SU-DHL-6 (cell line): Measurements from ENCODE around the gene KIF20A.

Experiments
- H2AFZ ChIP-seq: fragments of 200-600 bp; sonication (generic); 2 replicates; pipeline ENCODE4 v1.6.1; 2014; ENCODE audit warnings: low read depth, mild to moderate bottlenecking, moderate library complexity, mixed read lengths, antibody characterized with exemption, low read length; ENCODE audit not compliant: severe bottlenecking
- H3F3A ChIP-seq: fragments of 200-600 bp; shearing (Covaris generic); 2 replicates; pipeline ENCODE4 v1.6.0; 2016; ENCODE audit warnings: antibody characterized with exemption, mild to moderate bottlenecking; ENCODE audit not compliant: insufficient read depth
- H3K27ac ChIP-seq: fragments of 200-600 bp; sonication (generic); 2 replicates; pipeline ENCODE4 v1.5.1; 2016; ENCODE audit warnings: low read depth, mild to moderate bottlenecking, low read length, moderate library complexity, mixed read lengths
- H3K27me3 ChIP-seq: fragments of 200-600 bp; sonication (generic), shearing (Covaris generic); 2 replicates; pipeline ENCODE4 v1.6.0; 2014; ENCODE audit warnings: mild to moderate bottlenecking, low read length
- H3K36me3 ChIP-seq: fragments of 200-600 bp; sonication (generic); 2 replicates; pipeline ENCODE4 v1.6.1; 2014; ENCODE audit warnings: mild to moderate bottlenecking, low read length, mixed read lengths
- H3K4me2 ChIP-seq: fragments of 300-600, 200-600 bp; shearing (Covaris generic), sonication (generic); 2 replicates; pipeline ENCODE4 v1.6.0; 2014; ENCODE audit warnings: low read length, low read depth, mild to moderate bottlenecking; ENCODE audit not compliant: poor library complexity, severe bottlenecking
- H3K4me3 ChIP-seq: fragments of 200-600 bp; sonication (generic); 2 replicates; pipeline ENCODE4 v1.5.1; 2014; ENCODE audit warnings: antibody characterized with exemption, low read length, mild to moderate bottlenecking, mixed read lengths; ENCODE audit not compliant: insufficient read depth, poor library complexity, severe bottlenecking
- H3K79me2 ChIP-seq: fragments of 200-600 bp; sonication (generic); 2 replicates; pipeline ENCODE4 v1.6.1; 2014; ENCODE audit warnings: mild to moderate bottlenecking, low read length, moderate library complexity; ENCODE audit not compliant: insufficient read depth
- H3K9ac ChIP-seq: fragments of 200-600 bp; sonication (generic); 2 replicates; pipeline ENCODE4 v1.7.0; 2014; ENCODE audit warnings: mild to moderate bottlenecking, low read length
- H3K9me2 ChIP-seq: fragments of 200-600 bp; sonication (generic); replicated peaks from 2 replicates; pipeline ENCODE4 v1.6.1; 2014; ENCODE audit warnings: low read length; ENCODE audit not compliant: insufficient read depth
- H3K9me3 ChIP-seq: fragments of 200-600 bp; sonication (generic); 2 replicates; pipeline ENCODE4 v1.6.1; 2014; ENCODE audit warnings: low read length, mixed read lengths; ENCODE audit not compliant: insufficient read depth
- H4K20me1 ChIP-seq: fragments of 200-600 bp; sonication (generic); 2 replicates; pipeline ENCODE4 v1.6.1; 2014; ENCODE audit warnings: low read depth, mild to moderate bottlenecking, antibody characterized with exemption, low read length, moderate library complexity, mixed read lengths
- EZH2phosphoT487 ChIP-seq: fragments of 200-600 bp; sonication (generic), shearing (Covaris generic); conservative IDR thresholded peaks from 2 replicates; pipeline ENCODE4 v1.6.1; 2018; ENCODE audit warnings: mild to moderate bottlenecking, antibody characterized with exemption, low read length, moderate library complexity, mixed read lengths
- TF ChIP-seq, protein P1 (sequence below): fragments of 200-600 bp; sonication (generic); IDR thresholded peaks from one replicate; pipeline ENCODE4 v1.5.1; 2017; ENCODE audit warnings: antibody characterized with exemption, mild to moderate bottlenecking, low read length, moderate library complexity; ENCODE audit not compliant: insufficient read depth, poor library complexity, severe bottlenecking

The KIF20A gene

GRCh38 chr5:138233280-138233679, 54.4 kb downstream of the KIF20A start:
- Histone ChIP-seq H3F3A (no peaks in the 10 kb centered on the region), H3K9ac (no peak overlapping the region), H3K36me3 (no peaks in the 10 kb centered on the region), H2AFZ (no peak overlapping the region), H3K9me2 (no peaks in the 10 kb centered on the region), H3K4me3 (no peak overlapping the region), H3K27ac (no peak overlapping the region), H3K9me3 (no peaks in the 10 kb centered on the region), H3K79me2 (no peaks in the 10 kb centered on the region), H4K20me1 (no peaks in the 10 kb centered on the region), H3K4me2 (no peak overlapping the region), H3K27me3 (no peaks in the 10 kb centered on the region)
- no peak for TF ChIP-seq EZH2phosphoT487
- TF ChIP-seq, protein P1, sequence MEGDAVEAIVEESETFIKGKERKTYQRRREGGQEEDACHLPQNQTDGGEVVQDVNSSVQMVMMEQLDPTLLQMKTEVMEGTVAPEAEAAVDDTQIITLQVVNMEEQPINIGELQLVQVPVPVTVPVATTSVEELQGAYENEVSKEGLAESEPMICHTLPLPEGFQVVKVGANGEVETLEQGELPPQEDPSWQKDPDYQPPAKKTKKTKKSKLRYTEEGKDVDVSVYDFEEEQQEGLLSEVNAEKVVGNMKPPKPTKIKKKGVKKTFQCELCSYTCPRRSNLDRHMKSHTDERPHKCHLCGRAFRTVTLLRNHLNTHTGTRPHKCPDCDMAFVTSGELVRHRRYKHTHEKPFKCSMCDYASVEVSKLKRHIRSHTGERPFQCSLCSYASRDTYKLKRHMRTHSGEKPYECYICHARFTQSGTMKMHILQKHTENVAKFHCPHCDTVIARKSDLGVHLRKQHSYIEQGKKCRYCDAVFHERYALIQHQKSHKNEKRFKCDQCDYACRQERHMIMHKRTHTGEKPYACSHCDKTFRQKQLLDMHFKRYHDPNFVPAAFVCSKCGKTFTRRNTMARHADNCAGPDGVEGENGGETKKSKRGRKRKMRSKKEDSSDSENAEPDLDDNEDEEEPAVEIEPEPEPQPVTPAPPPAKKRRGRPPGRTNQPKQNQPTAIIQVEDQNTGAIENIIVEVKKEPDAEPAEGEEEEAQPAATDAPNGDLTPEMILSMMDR = no peak

- Histone ChIP-seq H3K9ac (no peak overlapping the region), H3K4me2 (no peak overlapping the region), H2AFZ (no peak overlapping the region), H3K79me2 (no peaks in the 10 kb centered on the region), H3F3A (no peaks in the 10 kb centered on the region), H3K27me3 (no peaks in the 10 kb centered on the region), H3K27ac (no peak overlapping the region), H3K9me3 (no peaks in the 10 kb centered on the region), H4K20me1 (no peaks in the 10 kb centered on the region), H3K36me3 (no peaks in the 10 kb centered on the region), H3K9me2 (no peaks in the 10 kb centered on the region), H3K4me3 (no peak overlapping the region)
- TF ChIP-seq EZH2phosphoT487 = no peak
- TF ChIP-seq, protein P1 = no peak
These were observed 55.7 kb downstream of the KIF20A start for GRCh38 chr5:138234651-138235050.
